HCT116 (cell line): ENCODE measurements around the gene TTF2. TPM values are rescaled to one million over a fixed set of nuclear protein-coding genes. Genes with fewer than 3 reads are reported as not detected.

ENCODE experiments used
- ATAC-seq: fragments of 200-7000 bp; cut with Tn5 transposase; 2 replicates; pipeline ENCODE4 v1.9.1; 2020; ENCODE audit warnings: mild to moderate bottlenecking, moderate library complexity
- BruUV-seq: library from RNA; stranded (reverse); fragments of 400-500 nt; replicated peaks from 2 replicates; lab custom pipeline; 2021; lab: Mats Ljungman, UMichigan
- CTCF ChIA-PET: fragments of 300-600 bp; sonication (Branson Sonifier 250); formaldehyde crosslinking; loops from one replicate; lab custom pipeline; 2021; ENCODE audit warnings: antibody characterized with exemption; lab: Charles Lee
- POLR2A ChIA-PET: fragments of 300-600, 350-600 bp; sonication (Branson Sonifier 250); formaldehyde crosslinking; loops from one replicate; lab custom pipeline; 2021; ENCODE audit warnings: antibody characterized with exemption; lab: Charles Lee
- RAD21 ChIA-PET, 2 experiments: fragments of 300-600 bp; sonication (Branson Sonifier 250); formaldehyde crosslinking; loops; one replicate each; lab custom pipeline; 2023; ENCODE audit warnings: low total read pairs in 2 of 2; ENCODE audit not compliant: uncharacterized antibody in 2 of 2, unreplicated experiment in 2 of 2, low non-redundant PET in 1 of 2; lab: Charles Lee
- DNase-seq: peaks from one replicate; pipeline ENCODE4 v3.0.0-alpha.2; 2010; ENCODE audit warnings: low read depth, low spot score
- H2AFZ ChIP-seq: fragments of 200-600 bp; shearing (Covaris generic), sonication (generic); 2 replicates; pipeline ENCODE4 v1.6.1; 2017; ENCODE audit warnings: low read depth, mixed run types, mixed read lengths, antibody characterized with exemption, low read length; ENCODE audit not compliant: poor library complexity, severe bottlenecking
- H3K27ac ChIP-seq: 2 replicates; pipeline ENCODE4 v1.5.1; 2012; ENCODE audit warnings: low read depth, low read length
- H3K27me3 ChIP-seq: fragments of 200-600 bp; sonication (generic); 2 replicates; pipeline ENCODE4 v1.6.1; 2016; ENCODE audit warnings: mixed run types, low read length, mixed read lengths; ENCODE audit not compliant: insufficient read depth
- H3K36me3 ChIP-seq, 2 experiments: fragments of 200-500 bp in 1 of 2; fragments of 200-600 bp in 1 of 2; sonication (Bioruptor generic) in 1 of 2; sonication (generic) in 1 of 2; 2 replicates each; pipeline versions ENCODE4 v1.5.1 to v1.6.1; 2014 to 2016; ENCODE audit warnings: low read length in 2 of 2, inconsistent platforms in 1 of 2, mixed read lengths in 1 of 2, mixed run types in 1 of 2; ENCODE audit not compliant: insufficient read depth in 2 of 2, control insufficient read depth in 1 of 2
- H3K4me1 ChIP-seq, 2 experiments: fragments of 200-600 bp in 1 of 2; sonication (generic) in 1 of 2; 2 replicates each; pipeline versions ENCODE4 v1.5.1 to v1.6.1; 2012 to 2017; ENCODE audit warnings: low read length in 2 of 2, inconsistent platforms in 1 of 2, mild to moderate bottlenecking in 1 of 2, mixed read lengths in 1 of 2, mixed run types in 1 of 2, moderate library complexity in 1 of 2; ENCODE audit not compliant: insufficient read depth in 2 of 2, control insufficient read depth in 1 of 2
- H3K4me2 ChIP-seq: fragments of 200-600 bp; sonication (generic); 2 replicates; pipeline ENCODE4 v1.6.1; 2017; ENCODE audit warnings: mixed run types, low read length, mixed read lengths
- H3K4me3 ChIP-seq, 2 experiments: fragments of 200-600 bp in 1 of 2; sonication (generic) in 1 of 2; replicated peaks in 1 of 2; 2 replicates each; pipeline ENCODE4 v1.5.1; 2011 to 2016; ENCODE audit warnings: low read length in 2 of 2, control low read depth in 1 of 2, low read depth in 1 of 2, mild to moderate bottlenecking in 1 of 2, mixed read lengths in 1 of 2, mixed run types in 1 of 2
- H3K79me2 ChIP-seq: fragments of 200-600 bp; sonication (generic); 2 replicates; pipeline ENCODE4 v1.6.1; 2017; ENCODE audit warnings: mild to moderate bottlenecking, mixed run types, low read length, moderate library complexity, mixed read lengths; ENCODE audit not compliant: insufficient read depth
- H3K9ac ChIP-seq: fragments of 200-600 bp; sonication (generic); 2 replicates; pipeline ENCODE4 v1.6.1; 2016; ENCODE audit warnings: low read length, mixed read lengths
- H3K9me2 ChIP-seq: fragments of 200-600 bp; sonication (generic), shearing (Covaris generic); 2 replicates; pipeline ENCODE4 v1.6.1; 2017; ENCODE audit warnings: mixed run types, mild to moderate bottlenecking, moderate library complexity; ENCODE audit not compliant: insufficient read depth
- H3K9me3 ChIP-seq, 2 experiments: fragments of 200-500 bp in 1 of 2; fragments of 200-600 bp in 1 of 2; sonication (Bioruptor generic) in 1 of 2; sonication (generic) in 1 of 2; 2 replicates each; pipeline ENCODE4 v1.6.1; 2014 to 2017; ENCODE audit warnings: low read length in 2 of 2, mixed read lengths in 2 of 2, inconsistent platforms in 1 of 2, low read depth in 1 of 2, mild to moderate bottlenecking in 1 of 2, mixed run types in 1 of 2, moderate library complexity in 1 of 2; ENCODE audit not compliant: control insufficient read depth in 1 of 2, insufficient read depth in 1 of 2
- H4K20me1 ChIP-seq: fragments of 200-600 bp; sonication (generic), shearing (Covaris generic); 2 replicates; pipeline ENCODE4 v1.6.1; 2017; ENCODE audit warnings: mixed run types, mild to moderate bottlenecking, moderate library complexity; ENCODE audit not compliant: insufficient read depth
- ATF3 ChIP-seq: IDR thresholded peaks from 2 replicates; pipeline ENCODE4 v1.6.1; 2012
- ELF1 ChIP-seq: IDR thresholded peaks from 2 replicates; pipeline ENCODE4 v1.6.1; 2012; ENCODE audit warnings: low read depth, borderline replicate concordance
- EZH2 ChIP-seq: fragments of 200-600 bp; sonication (generic); IDR thresholded peaks from 2 replicates; pipeline ENCODE4 v1.6.1; 2017; ENCODE audit warnings: antibody characterized with exemption, mixed run types
- EZH2phosphoT487 ChIP-seq: fragments of 200-600 bp; IDR thresholded peaks from 2 replicates; pipeline ENCODE4 v1.6.1; 2018; ENCODE audit warnings: antibody characterized with exemption, borderline replicate concordance
- FOSL1 ChIP-seq: IDR thresholded peaks from 2 replicates; pipeline ENCODE4 v1.6.1; 2012; ENCODE audit warnings: low read depth
- MAX ChIP-seq: IDR thresholded peaks from 2 replicates; pipeline ENCODE4 v1.6.1; 2012
- POLR2A ChIP-seq: IDR thresholded peaks from 2 replicates; pipeline ENCODE4 v1.7.0; 2011; ENCODE audit warnings: borderline replicate concordance; ENCODE audit not compliant: insufficient read depth, insufficient read length; ENCODE audit errors: extremely low read depth
- REST ChIP-seq: IDR thresholded peaks from 2 replicates; pipeline ENCODE4 v1.6.1; 2012; ENCODE audit warnings: low read depth
- SP1 ChIP-seq: IDR thresholded peaks from 2 replicates; pipeline ENCODE4 v1.6.1; 2012; ENCODE audit warnings: low read depth
- SRF ChIP-seq: IDR thresholded peaks from 2 replicates; pipeline ENCODE4 v1.6.1; 2012; ENCODE audit warnings: low read depth
- TCF7L2 ChIP-seq: IDR thresholded peaks from 2 replicates; pipeline ENCODE4 v1.7.0; 2011; ENCODE audit warnings: borderline replicate concordance, inconsistent platforms; ENCODE audit not compliant: insufficient read depth, insufficient read length; ENCODE audit errors: extremely low read depth
- YY1 ChIP-seq: IDR thresholded peaks from 2 replicates; pipeline ENCODE4 v1.6.1; 2011; ENCODE audit warnings: low read length, low read depth, moderate library complexity, mild to moderate bottlenecking; ENCODE audit not compliant: insufficient replicate concordance; ENCODE audit errors: extremely low read depth
- ZBTB33 ChIP-seq: IDR thresholded peaks from 2 replicates; pipeline ENCODE4 v1.6.1; 2011; ENCODE audit warnings: mild to moderate bottlenecking, low read length, moderate library complexity; ENCODE audit not compliant: insufficient replicate concordance; ENCODE audit errors: extremely low read depth
- ZFX ChIP-seq: fragments of 450-650 bp; IDR thresholded peaks from 2 replicates; pipeline ENCODE4 v1.6.1; 2017
- intact Hi-C: fragments of 100-400 bp; cut with micrococcal nuclease; formaldehyde crosslinking; loops from 2 replicates; pipeline ENCODE4 v1.10.0; 2022
- total RNA-seq: library from RNA; stranded (reverse); gene quantifications from one replicate; pipeline ENCODE4 v1.2.1, GENCODE V29; 2021; ENCODE audit not compliant: unreplicated experiment

TTF2 gene
- total RNA-seq, 1 experiment from 2014 or later, result 60.3 TPM

GRCh38 chr1:117030271-117030877, 29.8 kb upstream of the TTF2 start (continued):
- TF ChIP-seq REST, result no peak
- no peak for TF ChIP-seq ATF3
- TF ChIP-seq, all 23 proteins: peak for 0

- H3K27me3 ChIP-seq, result no peaks in the 10 kb centered on the region
- ATAC-seq, result no peak
- no peak overlapping the region for H3K4me2 ChIP-seq
- no peak overlapping the region for H3K9ac ChIP-seq
- no peak overlapping the region for H3K4me3 ChIP-seq
- DNase-seq, result no peak
- no TSS peak for BruUV-seq
- H3K79me2 ChIP-seq, result no peaks in the 10 kb centered on the region
- no peak overlapping the region for H2AFZ ChIP-seq
- no peaks in the 10 kb centered on the region for H3K9me2 ChIP-seq
- intact Hi-C loops, result no loop called here
- RAD21 ChIA-PET, result no interaction called here
- H3K4me1 ChIP-seq, result no peaks in the 10 kb centered on the region
- H3K36me3 ChIP-seq, result no peaks in the 10 kb centered on the region
- H3K27ac ChIP-seq, result no peak overlapping the region
- H3K9me3 ChIP-seq, result no peaks in the 10 kb centered on the region
- POLR2A ChIA-PET, result no interaction called here
- CTCF ChIA-PET, result no interaction called here
- H4K20me1 ChIP-seq, result no peaks in the 10 kb centered on the region
- no peak for TF ChIP-seq SP1
- TF ChIP-seq REST, result no peak
- TF ChIP-seq TCF7L2, result no peak
- no peak for TF ChIP-seq MAX
- no peak for TF ChIP-seq ZFX
- no peak for TF ChIP-seq ZBTB33
- TF ChIP-seq EZH2phosphoT487, result no peak
- TF ChIP-seq YY1, result no peak
- TF ChIP-seq ATF3, result no peak
- no peak for TF ChIP-seq SRF
- TF ChIP-seq ELF1, result no peak
- no peak for TF ChIP-seq FOSL1
- TF ChIP-seq POLR2A, result no peak
- TF ChIP-seq EZH2, result no peak
Observed at GRCh38 chr1:117032266-117032665, 27.9 kb upstream of the TTF2 start.
